CD8-positive, alpha-beta memory T cell (primary cell): ENCODE measurements around the gene POLG2. TPM values are rescaled to one million over a fixed set of nuclear protein-coding genes. Genes with fewer than 3 reads are reported as not detected.
"Not testable (repeated sequence)": the region's sequence is repeated elsewhere in the genome, so short reads cannot be mapped to it uniquely, and the experiment has no call there.

Source experiments
- CTCF ChIA-PET: fragments of 350-600 bp; sonication (Branson Sonifier 250); formaldehyde crosslinking; loops from one replicate; lab custom pipeline; 2021; ENCODE audit warnings: antibody characterized with exemption; lab: Charles Lee
- POLR2A ChIA-PET: fragments of 350-600 bp; sonication (Branson Sonifier 250); formaldehyde crosslinking; loops from one replicate; lab custom pipeline; 2021; ENCODE audit warnings: antibody characterized with exemption; lab: Charles Lee
- DNase-seq, 5 donors: peaks; one replicate each; pipeline versions ENCODE4 v3.0.0 to v3.0.0-alpha.2; 2020 to 2022; ENCODE audit warnings: mixed read lengths in 1 of 5
- H3K27ac ChIP-seq: one replicate; pipeline ENCODE4 v1.7.0; 2013; ENCODE audit warnings: low read depth, mild to moderate bottlenecking, low read length, moderate library complexity
- H3K27me3 ChIP-seq: 2 replicates; pipeline ENCODE4 v1.7.0; 2013; ENCODE audit warnings: low read length, mild to moderate bottlenecking; ENCODE audit not compliant: insufficient read depth, poor library complexity, severe bottlenecking
- H3K36me3 ChIP-seq: 2 replicates; pipeline ENCODE4 v1.7.0; 2013; ENCODE audit warnings: mild to moderate bottlenecking, low read length, moderate library complexity; ENCODE audit not compliant: insufficient read depth
- H3K4me1 ChIP-seq: 2 replicates; pipeline ENCODE4 v1.7.0; 2013; ENCODE audit warnings: mild to moderate bottlenecking, low read length, moderate library complexity; ENCODE audit not compliant: insufficient read depth
- H3K4me3 ChIP-seq: 2 replicates; pipeline ENCODE4 v1.7.0; 2013; ENCODE audit warnings: mild to moderate bottlenecking, low read length
- H3K9me3 ChIP-seq: 2 replicates; pipeline ENCODE4 v1.7.0; 2013; ENCODE audit warnings: mild to moderate bottlenecking, low read length
- H3K27ac Mint-ChIP-seq, 8 donors: one replicate each; pipeline ENCODE4 v1.8.0; 2020 to 2021; ENCODE audit warnings: mixed read lengths in 8 of 8, mild to moderate bottlenecking in 6 of 8, inconsistent platforms in 3 of 8, moderate library complexity in 3 of 8
- H3K27me3 Mint-ChIP-seq, 2 donors: one replicate each; pipeline ENCODE4 v1.8.0; 2020 to 2021; ENCODE audit warnings: mixed read lengths in 2 of 2, mild to moderate bottlenecking in 1 of 2, moderate library complexity in 1 of 2
- H3K36me3 Mint-ChIP-seq, 3 donors: one replicate each; pipeline ENCODE4 v1.8.0; 2020 to 2021; ENCODE audit warnings: mixed read lengths in 3 of 3, inconsistent platforms in 1 of 3, mild to moderate bottlenecking in 1 of 3
- H3K4me1 Mint-ChIP-seq, 3 donors: one replicate each; pipeline ENCODE4 v1.8.0; 2020 to 2021; ENCODE audit warnings: mixed read lengths in 3 of 3, inconsistent platforms in 1 of 3, mild to moderate bottlenecking in 1 of 3
- H3K4me3 Mint-ChIP-seq, 7 donors: one replicate each; pipeline ENCODE4 v1.8.0; 2020 to 2021; ENCODE audit warnings: mixed read lengths in 7 of 7, mild to moderate bottlenecking in 6 of 7, moderate library complexity in 4 of 7, inconsistent platforms in 2 of 7
- H3K9me3 Mint-ChIP-seq, 5 donors: one replicate each; pipeline ENCODE4 v1.8.0; 2020 to 2022; ENCODE audit warnings: mixed read lengths in 5 of 5, mild to moderate bottlenecking in 3 of 5, moderate library complexity in 2 of 5, inconsistent platforms in 1 of 5
- polyA plus RNA-seq: library from polyadenylated mRNA; unstranded; fragments of 300-500 nt; fragmentation: Illumina TruSeq; gene quantifications from one replicate; pipeline ENCODE4 v1.2.3, GENCODE V29; 2021
- total RNA-seq, 2 experiments: library from RNA; stranded (reverse); gene quantifications; one replicate each; pipeline ENCODE4 v1.2.3, GENCODE V29; 2021

The POLG2 gene
- total and polyA plus RNA-seq, 3 experiments from 2014 or later: 5.3 to 26.5 (median 26.4) TPM

- Histone ChIP-seq H3K4me1 (peaks cover 19% of the 10 kb centered on the region), H3K9me3 (peaks cover 11% of the 10 kb centered on the region), H3K4me3 (no peak overlapping the region), H3K36me3 (no peaks in the 10 kb centered on the region), H3K27me3 (no peaks in the 10 kb centered on the region), H3K27ac (no peak overlapping the region)
- DNase-seq: no peak
- H3K36me3 Mint-ChIP-seq: peaks cover 5 to 36% (median 6%) of the 10 kb centered on the region in 3 donors
- H3K9me3 Mint-ChIP-seq: peaks cover 4 to 32% (median 28%) of the 10 kb centered on the region in 5 donors
- H3K4me1 Mint-ChIP-seq: peaks cover 12 to 18% (median 14%) of the 10 kb centered on the region in 3 donors
- ChIA-PET CTCF (no interaction called here), POLR2A (no interaction called here)
- H3K27me3 Mint-ChIP-seq: peaks cover 3% of the 10 kb centered on the region in 2 donors
- no peak overlapping the region for H3K27ac Mint-ChIP-seq
- no peak overlapping the region for H3K4me3 Mint-ChIP-seq
Measured at GRCh38 chr17:64437944-64438525, 58.8 kb downstream of the POLG2 start.

GRCh38 chr17:64431534-64431933, 65.3 kb downstream of the POLG2 start:
- Histone ChIP-seq H3K4me3 (no peak overlapping the region), H3K9me3 (no peaks in the 10 kb centered on the region), H3K4me1 (no peaks in the 10 kb centered on the region), H3K27ac (no peak overlapping the region), H3K36me3 (no peaks in the 10 kb centered on the region), H3K27me3 (no peaks in the 10 kb centered on the region)
- Mint-ChIP-seq H3K27me3 (peaks cover 4 to 5% of the 10 kb centered on the region in 2 donors), H3K4me3 (no peak overlapping the region), H3K4me1 (no peaks in the 10 kb centered on the region), H3K9me3 (no peaks in the 10 kb centered on the region), H3K36me3 (peaks cover 0 to 3% (median 0%) of the 10 kb centered on the region in 3 donors), H3K27ac (no peak overlapping the region)
- ChIA-PET CTCF (interaction anchor here (1.2 kb wide), 2 partner anchors 9 to 12 kb away, joined by 3 read pairs; no protein-coding TSS in a partner anchor), POLR2A (no interaction called here)
- DNase-seq: no peak

GRCh38 chr17:64430036-64430435, 66.8 kb downstream of the POLG2 start:
- H3K4me1 Mint-ChIP-seq, H3K9me3 Mint-ChIP-seq, H3K27me3 ChIP-seq, H3K4me3 ChIP-seq, H3K27ac ChIP-seq, H3K4me1 ChIP-seq, H3K27ac Mint-ChIP-seq, POLR2A ChIA-PET, DNase-seq, H3K36me3 Mint-ChIP-seq, H3K27me3 Mint-ChIP-seq, H3K4me3 Mint-ChIP-seq, H3K36me3 ChIP-seq, H3K9me3 ChIP-seq: not testable (repeated sequence)
- CTCF ChIA-PET: interaction anchor here (1.5 to 2.4 kb wide), 2 partner anchors 9 to 11 kb away, joined by 3 to 12 read pairs; no protein-coding TSS in a partner anchor

- Mint-ChIP-seq H3K4me3 (no peak overlapping the region), H3K9me3 (no peaks in the 10 kb centered on the region), H3K27ac (no peak overlapping the region), H3K4me1 (no peaks in the 10 kb centered on the region), H3K36me3 (no peaks in the 10 kb centered on the region), H3K27me3 (peaks cover 4 to 7% of the 10 kb centered on the region in 2 donors)
- H3K27me3 ChIP-seq: no peaks in the 10 kb centered on the region
- POLR2A ChIA-PET: no interaction called here
- no peaks in the 10 kb centered on the region for H3K36me3 ChIP-seq
- no peak overlapping the region for H3K27ac ChIP-seq
- no peaks in the 10 kb centered on the region for H3K4me1 ChIP-seq
- no peak for DNase-seq
- CTCF ChIA-PET: no interaction called here
- H3K9me3 ChIP-seq: no peaks in the 10 kb centered on the region
- H3K4me3 ChIP-seq: no peak overlapping the region
Measured at GRCh38 chr17:64428406-64428805, 68.4 kb downstream of the POLG2 start.

Other genes with a start within 250 kb of the POLG2 start
- 10 to 100 TPM; 21.9 to 22.0 TPM for gene TEX2, start 233.8 kb downstream of the POLG2 start, total RNA-seq
- 6.5 TPM for gene TEX2, start 233.8 kb downstream of the POLG2 start, polyA plus RNA-seq
- 10 to 100 TPM; 42.7 to 45.7 TPM for gene PECAM1, start 106.2 kb downstream of the POLG2 start, total RNA-seq
- 130 TPM for gene PECAM1, start 106.2 kb downstream of the POLG2 start, polyA plus RNA-seq
- gene MILR1, start 47.9 kb downstream of the POLG2 start, total RNA-seq: under 1 TPM; 0.66 to 0.69 TPM
- not detected for gene MILR1, start 47.9 kb downstream of the POLG2 start, polyA plus RNA-seq
- gene DDX5, start 9.2 kb upstream of the POLG2 start, total RNA-seq: 100 to 1,000 TPM; 855 to 861 TPM
- 1,275 TPM for gene DDX5, start 9.2 kb upstream of the POLG2 start, polyA plus RNA-seq
- gene CEP95, start 9.9 kb upstream of the POLG2 start, total RNA-seq: 10 to 100 TPM; 39.3 to 43.5 TPM
- gene CEP95, start 9.9 kb upstream of the POLG2 start, polyA plus RNA-seq: 15.7 TPM
- gene SMURF2, start 165.3 kb upstream of the POLG2 start, total RNA-seq: 10 to 100 TPM; 18.9 to 19.0 TPM
- gene SMURF2, start 165.3 kb upstream of the POLG2 start, polyA plus RNA-seq: 7.8 TPM